Naive B cell (primary cell): ENCODE results near the gene CEACAM7. TPM values are rescaled to one million over a fixed set of nuclear protein-coding genes. Genes with fewer than 3 reads are reported as not detected.
"Not testable (repeated sequence)": the region's sequence is repeated elsewhere in the genome, so short reads cannot be mapped to it uniquely, and the experiment has no call there.

ENCODE experiments used
- ATAC-seq, 2 donors: fragments of 150-1000 bp; cut with Tn5 transposase; 2 replicates each; pipeline ENCODE4 v1.10.0; 2021; ENCODE audit warnings: low read depth in 2 of 2, mild to moderate bottlenecking in 2 of 2, moderate library complexity in 2 of 2
- DNase-seq: peaks from one replicate; pipeline ENCODE4 v3.0.0; 2022
- H3K27ac Mint-ChIP-seq, 6 donors: one replicate each; pipeline ENCODE4 v1.8.0; 2020 to 2022; ENCODE audit warnings: mild to moderate bottlenecking in 6 of 6, mixed read lengths in 6 of 6, moderate library complexity in 5 of 6, inconsistent platforms in 2 of 6
- H3K27me3 Mint-ChIP-seq, 3 donors: one replicate each; pipeline ENCODE4 v1.8.0; 2021 to 2022; ENCODE audit warnings: mixed read lengths in 3 of 3, mild to moderate bottlenecking in 1 of 3
- H3K36me3 Mint-ChIP-seq, 2 donors: one replicate each; pipeline ENCODE4 v1.8.0; 2020 to 2022; ENCODE audit warnings: mixed read lengths in 2 of 2, inconsistent platforms in 1 of 2, mild to moderate bottlenecking in 1 of 2
- H3K4me1 Mint-ChIP-seq, 3 donors: one replicate each; pipeline ENCODE4 v1.8.0; 2020 to 2022; ENCODE audit warnings: mixed read lengths in 3 of 3, inconsistent platforms in 1 of 3, mild to moderate bottlenecking in 1 of 3, moderate library complexity in 1 of 3
- H3K4me3 Mint-ChIP-seq, 8 donors: one replicate each; pipeline ENCODE4 v1.8.0; 2020 to 2022; ENCODE audit warnings: mild to moderate bottlenecking in 8 of 8, mixed read lengths in 8 of 8, moderate library complexity in 8 of 8, inconsistent platforms in 2 of 8
- H3K9me3 Mint-ChIP-seq, 7 donors: one replicate each; pipeline ENCODE4 v1.8.0; 2020 to 2022; ENCODE audit warnings: mixed read lengths in 7 of 7, mild to moderate bottlenecking in 5 of 7, inconsistent platforms in 2 of 7, moderate library complexity in 1 of 7
- polyA plus RNA-seq, 6 donors: library from polyadenylated mRNA; unstranded; fragments of 300-500 nt; fragmentation: Illumina TruSeq; gene quantifications; one replicate each; pipeline ENCODE4 v1.2.3, GENCODE V29; 2021; ENCODE audit warnings: low read depth in 6 of 6

The CEACAM7 gene
- polyA plus RNA-seq, 6 donors from 2014 or later, result not detected

DNA sequence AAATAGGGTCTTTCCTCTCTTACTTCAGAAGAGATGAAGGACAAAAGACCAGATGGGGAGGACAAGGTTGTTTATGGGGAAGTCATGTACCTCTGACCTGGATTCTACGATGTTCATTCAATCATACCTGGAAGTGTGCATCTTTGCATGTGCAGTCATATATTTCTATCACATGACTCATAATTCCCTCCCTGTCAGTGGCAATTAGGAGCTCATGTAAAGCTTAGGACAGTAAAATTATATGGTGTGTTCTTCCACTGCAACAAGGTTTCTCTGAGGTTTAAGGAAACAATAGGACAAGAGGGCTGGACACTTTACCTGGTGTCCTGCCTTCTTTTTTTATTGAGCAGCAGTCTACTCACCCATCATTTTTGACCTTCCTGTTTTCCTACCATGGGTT lies 19.8 kb downstream of the CEACAM7 start:
- Mint-ChIP-seq H3K36me3 (peaks cover 0 to 14% of the 10 kb centered on the region in 2 donors), H3K9me3 (peaks cover 7 to 53% (median 37%) of the 10 kb centered on the region in 7 donors), H3K27me3 (peaks cover 40 to 64% (median 47%) of the 10 kb centered on the region in 3 donors), H3K27ac (no peak overlapping the region), H3K4me3 (no peak overlapping the region), H3K4me1 (peaks cover 4 to 6% (median 4%) of the 10 kb centered on the region in 3 donors)
- no peak for DNase-seq
- ATAC-seq, result no peak

- H3K9me3 Mint-ChIP-seq, result peaks cover 0 to 56% (median 40%) of the 10 kb centered on the region in 7 donors
These were observed 22.0 kb downstream of the CEACAM7 start for GRCh38 chr19:41666075-41666474.

GRCh38 chr19:41657157-41657556 lies 30.9 kb downstream of the CEACAM7 start:
- ATAC-seq (no peak), DNase-seq (no peak)
- Mint-ChIP-seq H3K4me1 (peaks cover 0 to 6% (median 5%) of the 10 kb centered on the region in 3 donors), H3K36me3 (peaks cover 0 to 24% of the 10 kb centered on the region in 2 donors), H3K27me3 (peaks cover 51 to 86% (median 77%) of the 10 kb centered on the region in 3 donors), H3K27ac (peak overlapping the region in 1 of 6 donors; percentile 26), H3K4me3 (no peak overlapping the region), H3K9me3 (peaks cover 4 to 33% (median 15%) of the 10 kb centered on the region in 7 donors)

More at GRCh38 chr19:41666075-41666474, 22.0 kb downstream of the CEACAM7 start:
- DNase-seq (no peak), ATAC-seq (no peak)
- Mint-ChIP-seq H3K4me1 (no peaks in the 10 kb centered on the region), H3K36me3 (peaks cover 0 to 7% of the 10 kb centered on the region in 2 donors), H3K4me3 (no peak overlapping the region), H3K27me3 (peaks cover 46 to 53% (median 52%) of the 10 kb centered on the region in 3 donors), H3K27ac (no peak overlapping the region)

DNA sequence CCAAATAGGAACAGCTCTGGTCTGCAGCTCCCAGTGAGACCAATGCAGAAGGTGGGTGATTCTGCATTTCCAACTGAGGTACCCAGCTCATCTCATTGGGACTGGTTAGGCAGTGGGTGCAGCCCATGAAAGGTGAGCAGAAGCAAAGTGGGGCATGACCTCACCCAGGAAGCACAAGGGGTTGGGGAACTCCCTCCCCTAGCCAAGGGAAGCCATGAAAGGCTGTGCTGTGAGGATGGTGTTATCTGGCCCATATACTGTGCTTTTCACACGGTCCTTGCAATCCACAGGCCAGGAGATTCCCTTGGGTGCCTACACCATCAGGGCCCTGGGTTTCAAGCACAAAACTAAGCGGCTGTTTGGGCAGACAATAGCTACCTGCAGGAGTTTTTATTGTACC lies 31.3 kb downstream of the CEACAM7 start:
- Mint-ChIP-seq H3K27ac (peak overlapping the region in 2 of 6 donors; percentile 26 to 33), H3K9me3 (peaks cover 3 to 29% (median 14%) of the 10 kb centered on the region in 7 donors), H3K27me3 (peaks cover 47 to 85% (median 77%) of the 10 kb centered on the region in 3 donors), H3K36me3 (peaks cover 0 to 24% of the 10 kb centered on the region in 2 donors)
- peak in 1 of 2 donors; percentile 42 for ATAC-seq
- DNase-seq, H3K4me3 Mint-ChIP-seq, H3K4me1 Mint-ChIP-seq: not testable (repeated sequence)

- H3K36me3 Mint-ChIP-seq, result peaks cover 0 to 24% of the 10 kb centered on the region in 2 donors
- peaks cover 3 to 21% (median 9%) of the 10 kb centered on the region in 7 donors for H3K9me3 Mint-ChIP-seq
- no peak overlapping the region for H3K27ac Mint-ChIP-seq
- H3K27me3 Mint-ChIP-seq, result peaks cover 53 to 79% (median 62%) of the 10 kb centered on the region in 3 donors
- H3K4me1 Mint-ChIP-seq, result peaks cover 0 to 6% (median 5%) of the 10 kb centered on the region in 3 donors
- DNase-seq, result no peak
- no peak for ATAC-seq
- no peak overlapping the region for H3K4me3 Mint-ChIP-seq
These were observed 35.8 kb downstream of the CEACAM7 start for GRCh38 chr19:41652250-41652649.

DNA sequence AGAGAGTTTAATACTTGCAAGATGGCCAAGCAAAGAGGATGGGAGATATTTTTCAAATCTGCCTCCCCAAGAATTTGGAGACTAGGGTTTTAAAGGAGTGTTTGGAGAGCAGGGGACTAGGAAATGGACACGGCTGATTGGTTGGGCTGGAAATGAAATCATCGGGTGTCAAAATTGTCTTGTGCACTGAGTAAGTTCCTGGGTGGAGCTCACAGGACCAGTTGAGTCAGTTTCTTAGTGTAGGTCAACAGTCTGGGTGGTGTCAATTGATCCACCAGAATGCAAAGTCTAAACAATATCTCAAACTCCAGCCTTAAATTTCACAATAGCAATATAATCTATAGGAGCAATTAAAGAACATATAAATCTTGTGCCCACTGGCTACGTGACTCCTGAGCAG lies 38.2 kb downstream of the CEACAM7 start:
- Mint-ChIP-seq H3K27me3 (peaks cover 41 to 66% (median 50%) of the 10 kb centered on the region in 3 donors), H3K9me3 (peaks cover 3 to 19% (median 9%) of the 10 kb centered on the region in 7 donors), H3K36me3 (peaks cover 0 to 18% of the 10 kb centered on the region in 2 donors), H3K4me1 (no peaks in the 10 kb centered on the region), H3K27ac (no peak overlapping the region), H3K4me3 (no peak overlapping the region)
- DNase-seq (no peak), ATAC-seq (no peak)

DNA sequence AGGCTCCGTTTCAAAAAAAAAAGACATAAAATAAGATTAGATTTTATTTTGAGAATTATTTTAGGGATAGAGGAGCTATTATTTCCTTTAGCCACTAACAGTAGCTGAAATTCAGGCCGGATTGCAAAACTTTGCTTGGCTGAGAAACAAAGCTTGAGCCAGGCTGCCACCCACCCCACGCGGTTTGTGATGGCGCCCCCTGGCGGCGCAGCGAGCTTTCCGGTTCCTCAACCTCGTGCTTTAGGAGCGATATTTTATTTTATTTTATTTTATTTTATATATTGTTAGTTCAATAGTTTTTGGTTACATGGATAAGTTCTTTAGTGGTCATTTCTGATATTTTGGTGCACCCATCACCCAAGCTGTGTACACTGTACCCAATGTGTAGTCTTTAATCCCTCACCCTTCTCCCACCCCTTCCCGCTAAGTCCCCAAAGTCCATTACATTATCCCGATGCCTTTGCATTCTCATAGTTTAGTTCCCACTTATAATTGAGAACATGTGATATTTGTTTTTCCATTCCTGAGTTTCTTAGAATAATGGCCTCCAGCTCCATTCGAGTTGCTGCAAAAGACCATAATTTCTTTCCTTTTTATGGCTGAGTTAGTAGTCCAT lies 41.4 kb downstream of the CEACAM7 start:
- H3K9me3 Mint-ChIP-seq, result no peaks in the 10 kb centered on the region
- no peaks in the 10 kb centered on the region for H3K36me3 Mint-ChIP-seq
- H3K4me3 Mint-ChIP-seq, result no peak overlapping the region
- peaks cover 39 to 52% (median 40%) of the 10 kb centered on the region in 3 donors for H3K27me3 Mint-ChIP-seq
- DNase-seq (no peak), ATAC-seq (no peak)
- peaks cover 0 to 5% (median 0%) of the 10 kb centered on the region in 3 donors for H3K4me1 Mint-ChIP-seq
- H3K27ac Mint-ChIP-seq, result no peak overlapping the region

GRCh38 chr19:41641879-41642485 lies 46.1 kb downstream of the CEACAM7 start:
- peaks cover 0 to 5% (median 0%) of the 10 kb centered on the region in 3 donors for H3K4me1 Mint-ChIP-seq
- H3K4me3 Mint-ChIP-seq, result no peak overlapping the region
- DNase-seq (peak; percentile 51), ATAC-seq (peak; percentile 52 to 70)
- H3K9me3 Mint-ChIP-seq, result peaks cover 0 to 4% (median 0%) of the 10 kb centered on the region in 7 donors
- H3K27ac Mint-ChIP-seq, result peak overlapping the region in 2 of 6 donors; percentile 17 to 42
- H3K27me3 Mint-ChIP-seq, result peaks cover 20 to 48% (median 39%) of the 10 kb centered on the region in 3 donors
- H3K36me3 Mint-ChIP-seq, result no peaks in the 10 kb centered on the region

DNA sequence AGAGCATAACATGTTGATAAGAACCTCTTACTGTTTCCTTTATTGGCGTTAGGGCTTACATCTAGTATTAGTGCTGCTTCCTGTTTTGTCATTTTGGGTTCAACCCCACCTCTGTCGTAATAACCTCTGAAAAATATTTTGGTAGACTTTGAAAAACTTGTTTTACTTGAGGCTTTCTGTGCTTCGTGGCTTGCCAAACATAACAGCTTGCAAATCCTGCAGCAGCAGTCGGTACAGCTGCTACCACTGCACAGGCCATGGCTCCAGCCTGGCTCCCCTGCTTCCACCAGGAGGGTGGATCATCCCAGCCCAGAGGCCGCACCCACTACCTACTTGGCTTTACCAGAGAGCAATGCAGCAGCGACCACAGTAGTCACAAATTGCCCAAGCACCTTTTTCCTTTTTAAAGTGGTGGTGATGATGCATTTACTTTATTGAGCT lies 49.4 kb downstream of the CEACAM7 start:
- peaks cover 0 to 5% (median 0%) of the 10 kb centered on the region in 3 donors for H3K4me1 Mint-ChIP-seq

DNA sequence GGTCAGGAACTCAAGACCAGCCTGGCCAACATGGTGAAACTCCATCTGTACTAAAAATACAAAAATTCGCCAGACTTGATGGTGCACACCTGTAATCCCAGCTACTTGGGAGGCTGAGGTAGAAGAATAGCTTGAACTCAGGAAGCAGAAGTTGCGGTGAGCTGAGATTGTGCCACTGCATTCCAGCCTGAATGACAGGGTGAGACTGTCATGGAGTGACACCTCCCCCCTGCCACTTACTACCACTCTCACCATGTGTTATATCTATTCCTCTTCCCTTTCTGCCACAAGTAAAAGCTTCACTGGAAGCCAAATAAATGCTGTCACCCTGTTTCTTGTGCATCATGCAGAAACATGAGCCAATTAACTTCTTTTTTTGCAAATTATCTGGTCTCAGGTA lies 50.6 kb downstream of the CEACAM7 start:
- Mint-ChIP-seq H3K4me3 (peak overlapping the region in 1 of 8 donors; percentile 16), H3K9me3 (peaks cover 0 to 25% (median 12%) of the 10 kb centered on the region in 7 donors), H3K36me3 (no peaks in the 10 kb centered on the region), H3K27me3 (peaks cover 53 to 80% (median 72%) of the 10 kb centered on the region in 3 donors), H3K4me1 (peaks cover 0 to 5% (median 0%) of the 10 kb centered on the region in 3 donors), H3K27ac (no peak overlapping the region)
- ATAC-seq (no peak), DNase-seq (no peak)

More for the DNA sequence above, 49.4 kb downstream of the CEACAM7 start:
- Mint-ChIP-seq H3K4me3 (no peak overlapping the region), H3K9me3 (peaks cover 0 to 19% (median 6%) of the 10 kb centered on the region in 7 donors), H3K27me3 (peaks cover 53 to 81% (median 70%) of the 10 kb centered on the region in 3 donors), H3K36me3 (no peaks in the 10 kb centered on the region), H3K27ac (no peak overlapping the region)
- ATAC-seq (no peak), DNase-seq (no peak)

- ATAC-seq (no peak), DNase-seq (no peak)
- Mint-ChIP-seq H3K27ac (no peak overlapping the region), H3K4me3 (no peak overlapping the region), H3K36me3 (peaks cover 8 to 13% of the 10 kb centered on the region in 2 donors), H3K9me3 (peaks cover 4 to 27% (median 20%) of the 10 kb centered on the region in 7 donors), H3K4me1 (no peaks in the 10 kb centered on the region), H3K27me3 (peaks cover 18 to 46% (median 40%) of the 10 kb centered on the region in 3 donors)
These were observed 59.9 kb downstream of the CEACAM7 start for GRCh38 chr19:41627966-41628675.

GRCh38 chr19:41626877-41627276 lies 61.2 kb downstream of the CEACAM7 start, which contains the start of gene CEACAM4:
Gene CEACAM4 (minus strand): TSS chr19:41627074. CDS start chr19:41626963, 111 bp downstream.
- no peak for DNase-seq
- H3K4me1 Mint-ChIP-seq, result no peaks in the 10 kb centered on the region
- H3K27ac Mint-ChIP-seq, result peak within 1 kb of the TSS in 2 of 6 donors; percentile 20 to 55
- peak within 1 kb of the TSS in 1 of 8 donors; percentile 29 for H3K4me3 Mint-ChIP-seq
- peaks cover 8 to 13% of the 10 kb centered on the region in 2 donors for H3K36me3 Mint-ChIP-seq
- no peak for ATAC-seq
- H3K27me3 Mint-ChIP-seq, result peaks cover 17 to 47% (median 47%) of the 10 kb centered on the region in 3 donors
- peaks cover 4 to 21% (median 16%) of the 10 kb centered on the region in 7 donors for H3K9me3 Mint-ChIP-seq

GRCh38 chr19:41626278-41626677 lies 61.8 kb downstream of the CEACAM7 start:
- ATAC-seq (no peak), DNase-seq (no peak)
- Mint-ChIP-seq H3K4me3 (no peak overlapping the region), H3K36me3 (peaks cover 8 to 9% of the 10 kb centered on the region in 2 donors), H3K4me1 (no peaks in the 10 kb centered on the region), H3K9me3 (peaks cover 4 to 17% (median 13%) of the 10 kb centered on the region in 7 donors), H3K27ac (no peak overlapping the region), H3K27me3 (peaks cover 17 to 53% (median 53%) of the 10 kb centered on the region in 3 donors)
